Tibial nerve (tissue), 4 donors: Measurements from ENCODE around the gene TCEANC.

ENCODE experiments used
- CTCF ChIP-seq, 5 experiments: fragments of 200-600 bp in 3 of 5; fragments of 450-650 bp in 2 of 5; sonication (generic) in 3 of 5; IDR thresholded peaks; one replicate each; pipeline ENCODE4 v1.5.1; 2016 to 2019; ENCODE audit warnings: antibody characterized with exemption in 5 of 5, mild to moderate bottlenecking in 3 of 5, moderate library complexity in 2 of 5
- EP300 ChIP-seq, 2 donors: sonication (generic); formaldehyde crosslinking; IDR thresholded peaks; one replicate each; pipeline ENCODE4 v1.6.1; 2017; ENCODE audit warnings: antibody characterized with exemption in 2 of 2, mild to moderate bottlenecking in 1 of 2

DNA sequence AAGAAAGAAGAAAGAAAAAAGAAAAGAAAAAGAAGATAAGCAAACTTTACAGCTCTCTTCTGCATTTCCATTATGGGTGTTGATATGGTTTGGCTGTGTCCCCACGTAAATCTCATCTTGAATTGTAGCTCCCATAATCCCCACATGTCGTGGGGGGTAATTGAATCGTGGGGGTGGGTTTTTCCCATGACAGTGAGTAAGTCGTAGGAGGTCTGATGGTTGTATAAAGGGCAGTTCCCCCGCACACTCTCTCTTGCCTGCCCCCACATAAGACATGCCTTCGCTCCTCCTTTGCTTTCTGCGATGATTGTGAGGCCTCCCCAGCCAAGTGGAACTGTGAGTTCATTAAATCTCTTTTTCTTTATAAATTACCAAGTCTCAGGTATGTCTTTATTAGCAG is 28.7 kb downstream of the TCEANC start:
- no peak for TF ChIP-seq CTCF (IDR thresholded peaks at IDR 0.05)
- TF ChIP-seq EP300 (IDR thresholded peaks at IDR 0.05) = no peak
